ENCODE measurements around the gene STK4. TPM values are rescaled to one million over a fixed set of nuclear protein-coding genes. Genes with fewer than 3 reads are reported as not detected.

The STK4 gene
- total RNA-seq, 1 experiment from 2014 or later = 41.2 TPM

- TF ChIP-seq TCF7 (CRISPR knock-in tag; IDR thresholded peaks at IDR 0.05; ENCODE audit: low read depth) = no peak
- no peak for TF ChIP-seq CREB1 (CRISPR knock-in tag; IDR thresholded peaks at IDR 0.05)
- no peak for TF ChIP-seq NR3C1 (CRISPR knock-in tag; conservative IDR thresholded peaks at IDR 0.05; ENCODE audit: low read depth)
- no peak for TF ChIP-seq ESRRA (CRISPR knock-in tag; IDR thresholded peaks at IDR 0.05; ENCODE audit: borderline replicate concordance)
Measured at GRCh38 chr20:44938637-44939036, 27.7 kb upstream of the STK4 start (continued).

GRCh38 chr20:44941120-44941691, 25.1 kb upstream of the STK4 start:
- TF ChIP-seq KAT7 (CRISPR knock-in tag; IDR thresholded peaks at IDR 0.05; ENCODE audit: borderline replicate concordance) (no peak), CREM (CRISPR knock-in tag; IDR thresholded peaks at IDR 0.05) (no peak), FOXK1 (CRISPR knock-in tag; IDR thresholded peaks at IDR 0.05) (no peak), MYBL2 (CRISPR knock-in tag; IDR thresholded peaks at IDR 0.05) (no peak), IRF1 (CRISPR knock-in tag; IDR thresholded peaks at IDR 0.05) (no peak), PRDM15 (CRISPR knock-in tag; IDR thresholded peaks at IDR 0.05) (no peak), TEAD4 (CRISPR knock-in tag; IDR thresholded peaks at IDR 0.05) (no peak), PREB (CRISPR knock-in tag; IDR thresholded peaks at IDR 0.05; ENCODE audit: borderline replicate concordance) (no peak), MLX (CRISPR knock-in tag; IDR thresholded peaks at IDR 0.05) (no peak), GRHL2 (CRISPR knock-in tag; IDR thresholded peaks at IDR 0.05; ENCODE audit: insufficient replicate concordance, severe bottlenecking) (no peak), ZNF121 (CRISPR knock-in tag; IDR thresholded peaks at IDR 0.05) (no peak), CBFB (CRISPR knock-in tag; IDR thresholded peaks at IDR 0.05; ENCODE audit: low read depth) (no peak), ZSCAN18 (CRISPR knock-in tag; IDR thresholded peaks at IDR 0.05) (no peak), AFF4 (CRISPR knock-in tag; IDR thresholded peaks at IDR 0.05; ENCODE audit: borderline replicate concordance) (no peak), JUN (CRISPR knock-in tag; IDR thresholded peaks at IDR 0.05) (no peak), USF1 (CRISPR knock-in tag; IDR thresholded peaks at IDR 0.05) (no peak)
- CTCF ChIA-PET = interaction anchor here (1.0 to 1.5 kb wide), 4 partner anchors 10 to 198 kb away, joined by 3 to 4 read pairs (median 4); no protein-coding TSS in a partner anchor
- POLR2A ChIA-PET = interaction anchor here (1.1 kb wide), 1 partner anchor 15 kb away, joined by 3 read pairs; no protein-coding TSS in a partner anchor
- no peak for ATAC-seq
- no peak for DNase-seq (ENCODE audit: low spot score)
- Mint-ChIP-seq H3K9me3 (no peaks in the 10 kb centered on the region), H3K27me3 (ENCODE audit: low read depth) (no peaks in the 10 kb centered on the region), H3K4me1 (no peaks in the 10 kb centered on the region), H3K36me3 (peaks cover 76% of the 10 kb centered on the region), H3K27ac (no peak overlapping the region), H3K4me3 (no peak overlapping the region)
